Hepatocyte (in vitro differentiated cells): ENCODE data around the gene ATP4A.

Source experiments
- CTCF ChIP-seq: fragments of 200-600 bp; sonication (generic); IDR thresholded peaks from 2 replicates; pipeline ENCODE4 v1.5.1; 2016; ENCODE audit warnings: antibody characterized with exemption, mild to moderate bottlenecking; ENCODE audit not compliant: poor library complexity
- EZH2 ChIP-seq: fragments of 200-600 bp; sonication (generic); IDR thresholded peaks from 2 replicates; pipeline ENCODE4 v1.6.1; 2016; ENCODE audit warnings: antibody characterized with exemption, mild to moderate bottlenecking, borderline replicate concordance

- TF ChIP-seq EZH2 (no peak), CTCF (no peak)
Measured at GRCh38 chr19:35569281-35569781, 5.9 kb upstream of the ATP4A start.
